Measurements from ENCODE around the gene AGPAT4.

DNA sequence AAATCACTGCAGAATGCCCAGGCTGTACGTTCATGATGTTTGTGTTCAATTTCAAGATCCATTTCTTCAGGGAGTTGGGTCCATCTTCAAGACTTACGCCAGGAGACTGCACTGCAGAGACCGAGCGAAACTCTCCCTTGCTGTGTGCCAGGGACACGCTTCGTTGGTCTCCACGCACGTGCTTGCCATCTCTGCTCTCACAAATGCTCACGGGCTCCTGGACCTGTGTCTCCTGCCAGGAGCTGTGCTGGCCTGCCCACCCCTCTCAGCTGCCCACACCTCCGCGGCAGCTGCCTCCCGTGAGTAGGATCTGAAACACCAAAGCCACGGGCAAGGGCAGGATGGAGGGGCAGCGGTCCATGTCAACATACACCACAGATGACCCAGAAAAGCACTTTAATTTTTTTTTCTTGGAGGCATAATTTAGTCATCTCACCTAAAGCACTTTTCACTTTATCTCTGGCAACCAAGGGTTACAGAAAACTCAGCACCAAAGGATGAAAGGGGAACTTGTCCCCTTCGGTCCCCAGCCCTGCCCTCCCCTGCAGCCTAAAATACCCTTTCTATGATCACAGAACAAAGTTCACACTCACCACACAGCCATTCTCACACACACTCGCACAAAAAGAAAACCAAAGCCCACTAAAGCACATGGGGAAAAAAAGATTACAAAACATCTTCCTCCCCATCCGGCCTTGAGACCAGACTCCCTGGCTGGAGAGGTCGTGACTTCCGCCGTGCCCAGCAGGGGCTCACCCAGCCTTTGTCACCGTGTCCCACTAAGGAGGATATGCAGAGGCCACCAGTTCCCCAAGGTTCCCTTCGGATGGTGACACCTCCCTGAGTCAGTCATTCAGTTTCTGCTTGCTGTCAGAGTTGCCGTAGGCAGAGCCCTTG, 137.9 kb downstream of the AGPAT4 start:
- TF ChIP-seq, protein P1, sequence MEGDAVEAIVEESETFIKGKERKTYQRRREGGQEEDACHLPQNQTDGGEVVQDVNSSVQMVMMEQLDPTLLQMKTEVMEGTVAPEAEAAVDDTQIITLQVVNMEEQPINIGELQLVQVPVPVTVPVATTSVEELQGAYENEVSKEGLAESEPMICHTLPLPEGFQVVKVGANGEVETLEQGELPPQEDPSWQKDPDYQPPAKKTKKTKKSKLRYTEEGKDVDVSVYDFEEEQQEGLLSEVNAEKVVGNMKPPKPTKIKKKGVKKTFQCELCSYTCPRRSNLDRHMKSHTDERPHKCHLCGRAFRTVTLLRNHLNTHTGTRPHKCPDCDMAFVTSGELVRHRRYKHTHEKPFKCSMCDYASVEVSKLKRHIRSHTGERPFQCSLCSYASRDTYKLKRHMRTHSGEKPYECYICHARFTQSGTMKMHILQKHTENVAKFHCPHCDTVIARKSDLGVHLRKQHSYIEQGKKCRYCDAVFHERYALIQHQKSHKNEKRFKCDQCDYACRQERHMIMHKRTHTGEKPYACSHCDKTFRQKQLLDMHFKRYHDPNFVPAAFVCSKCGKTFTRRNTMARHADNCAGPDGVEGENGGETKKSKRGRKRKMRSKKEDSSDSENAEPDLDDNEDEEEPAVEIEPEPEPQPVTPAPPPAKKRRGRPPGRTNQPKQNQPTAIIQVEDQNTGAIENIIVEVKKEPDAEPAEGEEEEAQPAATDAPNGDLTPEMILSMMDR (IDR thresholded peaks at IDR 0.05 in 4 of 5, conservative IDR thresholded peaks at IDR 0.05 in 1 of 5), result no peak
- no peak for TF ChIP-seq POLR2A (IDR thresholded peaks at IDR 0.05)
